ENCODE measurements around the gene OR2T12.

DNA sequence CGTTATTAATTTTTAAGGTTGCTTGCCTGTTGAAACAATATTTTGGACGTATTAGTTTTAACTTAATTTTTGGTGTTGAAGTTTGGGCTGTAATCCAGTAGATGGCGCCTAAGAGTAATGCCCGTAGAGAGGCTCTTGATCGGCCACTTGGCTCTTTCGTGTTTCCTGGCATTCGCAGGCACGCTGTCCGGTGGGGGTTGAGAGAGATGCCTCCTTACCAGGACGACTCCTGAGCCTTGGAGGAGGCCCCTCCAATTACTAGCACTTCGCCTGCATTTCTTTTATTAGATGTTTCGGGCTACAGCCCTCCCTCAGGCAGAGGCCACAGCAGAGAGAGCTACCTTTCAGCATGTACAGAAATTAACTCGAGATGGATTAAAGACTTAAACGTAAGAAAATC lies 60.0 kb downstream of the OR2T12 start:
- peak; percentile 64 for TF ChIP-seq CTCF (IDR thresholded peaks at IDR 0.05; ENCODE audit: low read length)
- no peak for TF ChIP-seq EZH2 (IDR thresholded peaks at IDR 0.05; ENCODE audit: borderline replicate concordance, low read length)

Measured in OCI-LY1 (cell line).